Erythroblast (primary cell): Measurements from ENCODE around the gene RNF113B.

Experiments
- GATA1 ChIP-seq: IDR thresholded peaks from 2 replicates; pipeline ENCODE4 v1.6.1; 2011; ENCODE audit warnings: low read depth, mild to moderate bottlenecking, control low read depth, low read length, moderate library complexity
- POLR2A ChIP-seq: IDR thresholded peaks from 2 replicates; pipeline ENCODE4 v1.6.1; 2011; ENCODE audit warnings: mild to moderate bottlenecking, low read length

DNA sequence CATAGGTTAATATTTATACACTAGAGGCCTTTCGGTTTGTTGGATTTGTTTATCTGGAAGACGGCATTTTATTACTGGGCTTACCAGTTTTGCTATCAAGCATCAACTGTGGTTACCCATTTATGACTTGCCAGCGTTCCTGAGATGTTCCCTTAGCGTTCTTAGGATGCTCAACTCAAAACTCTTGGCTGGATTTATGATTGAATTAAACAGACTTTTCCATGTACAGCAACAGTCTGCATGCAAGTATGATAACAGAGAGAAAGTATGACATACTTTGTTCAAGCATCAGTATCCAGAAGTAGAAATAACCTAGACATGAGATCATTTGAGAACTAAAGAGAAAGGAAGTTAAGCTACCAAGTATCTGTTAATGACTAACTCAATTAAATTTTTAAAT, 29.9 kb upstream of the RNF113B start:
- TF ChIP-seq POLR2A (no peak), GATA1 (no peak)
